Suppressor macrophage treated with lipopolysaccharide for 1 hour (primary cell): Measurements from ENCODE around the gene HEBP2.
A peak's percentile ranks its signal among the peaks of the same experiment; 100 is the strongest.

Experiments
- DNase-seq, 3 donors: peaks; one replicate each; pipeline ENCODE4 v3.0.0-alpha.2; 2020 to 2022

The HEBP2 gene

GRCh38 chr6:138397128-138398122 lies 6.6 kb upstream of the HEBP2 start:
- DNase-seq, result no peak

- no peak for DNase-seq
Observed at GRCh38 chr6:138400326-138400725, 3.7 kb upstream of the HEBP2 start.

- DNase-seq, result no peak
Observed at GRCh38 chr6:138401960-138402837, 1.8 kb upstream of the HEBP2 start.

GRCh38 chr6:138402838-138403187 lies 1.2 kb upstream of the HEBP2 start:
- DNase-seq, result no peak

GRCh38 chr6:138403324-138403800 lies 661 bp upstream of the HEBP2 start:
- peak; percentile 35 to 65 (median 48) for DNase-seq

GRCh38 chr6:138404666-138405337 lies 779 bp downstream of the HEBP2 start:
- DNase-seq, result peak in 1 of 3 donors; percentile 5

GRCh38 chr6:138405816-138406413 lies 1.9 kb downstream of the HEBP2 start:
- no peak for DNase-seq

GRCh38 chr6:138406443-138406842 lies 2.4 kb downstream of the HEBP2 start:
- DNase-seq, result peak in 2 of 3 donors; percentile 19 to 30

GRCh38 chr6:138410048-138410735 lies 6.2 kb downstream of the HEBP2 start:
- peak; percentile 66 to 73 (median 69) for DNase-seq

GRCh38 chr6:138410972-138411880 lies 7.2 kb downstream of the HEBP2 start:
- DNase-seq, result peak; percentile 52 to 83 (median 71)

- no peak for DNase-seq
Observed at GRCh38 chr6:138415125-138415524, 11.1 kb downstream of the HEBP2 start.

- DNase-seq, result no peak
Observed at GRCh38 chr6:138416206-138416605, 12.2 kb downstream of the HEBP2 start.

GRCh38 chr6:138417493-138418117 lies 13.6 kb downstream of the HEBP2 start:
- no peak for DNase-seq

GRCh38 chr6:138418118-138418742 lies 14.2 kb downstream of the HEBP2 start:
- DNase-seq, result no peak

GRCh38 chr6:138419766-138420165 lies 15.7 kb downstream of the HEBP2 start:
- no peak for DNase-seq

GRCh38 chr6:138420356-138420755 lies 16.3 kb downstream of the HEBP2 start:
- no peak for DNase-seq

GRCh38 chr6:138421089-138421488 lies 17.1 kb downstream of the HEBP2 start:
- no peak for DNase-seq

GRCh38 chr6:138421608-138422007 lies 17.6 kb downstream of the HEBP2 start:
- DNase-seq, result no peak

GRCh38 chr6:138422861-138423260 lies 18.8 kb downstream of the HEBP2 start:
- peak in 2 of 3 donors; percentile 23 to 25 for DNase-seq
